Measurements from ENCODE around the gene SELE. TPM values are rescaled to one million over a fixed set of nuclear protein-coding genes. Genes with fewer than 3 reads are reported as not detected.

Gene SELE
- total RNA-seq, 4 donors from 2014 or later: 0.06 to 15.7 (median 1.5) TPM

- Histone ChIP-seq H3K4me3 (no peak overlapping the region), H3K9me3 (no peaks in the 10 kb centered on the region), H3K27me3 (peaks cover 0 to 3% (median 0%) of the 10 kb centered on the region in 4 donors), H3K36me3 (no peaks in the 10 kb centered on the region), H3K4me1 (no peaks in the 10 kb centered on the region), H3K27ac (replicated peaks in 1 of 4) (no peak overlapping the region)
- TF ChIP-seq CTCF (IDR thresholded peaks at IDR 0.05) (no peak), POLR2AphosphoS5 (IDR thresholded peaks at IDR 0.05) (no peak), EP300 (IDR thresholded peaks at IDR 0.05) (no peak), POLR2A (IDR thresholded peaks at IDR 0.05; ENCODE audit: low read depth) (no peak)
- DNase-seq (ENCODE audit: extremely low spot score): no peak
- intact Hi-C loops (cut with DNase I): no loop called here
Observed at GRCh38 chr1:169729991-169730390, 3.9 kb downstream of the SELE start.

GRCh38 chr1:169727307-169727706, 6.6 kb downstream of the SELE start:
- Histone ChIP-seq H3K36me3 (no peaks in the 10 kb centered on the region), H3K4me1 (no peaks in the 10 kb centered on the region), H3K27me3 (peaks cover 0 to 3% (median 0%) of the 10 kb centered on the region in 4 donors), H3K27ac (replicated peaks in 1 of 4) (no peak overlapping the region), H3K9me3 (no peaks in the 10 kb centered on the region), H3K4me3 (no peak overlapping the region)
- no peak for DNase-seq (ENCODE audit: extremely low spot score)
- 77% methylated on average over 6 of the region's 6 CpGs for WGBS
- TF ChIP-seq EP300 (IDR thresholded peaks at IDR 0.05): no peak
- intact Hi-C loops (cut with DNase I): no loop called here

- Histone ChIP-seq H3K36me3 (no peaks in the 10 kb centered on the region), H3K4me1 (no peaks in the 10 kb centered on the region), H3K4me3 (no peak overlapping the region), H3K9me3 (no peaks in the 10 kb centered on the region), H3K27ac (replicated peaks in 1 of 4) (no peak overlapping the region), H3K27me3 (peaks cover 0 to 3% (median 0%) of the 10 kb centered on the region in 4 donors)
- intact Hi-C loops (cut with DNase I): no loop called here
- no peak for DNase-seq (ENCODE audit: extremely low spot score)
- TF ChIP-seq EP300 (IDR thresholded peaks at IDR 0.05): no peak
- no peak for TF ChIP-seq POLR2AphosphoS5 (IDR thresholded peaks at IDR 0.05)
- TF ChIP-seq POLR2A (IDR thresholded peaks at IDR 0.05; ENCODE audit: low read depth): no peak
- TF ChIP-seq CTCF (IDR thresholded peaks at IDR 0.05): no peak
- 80% methylated on average over 3 of the region's 3 CpGs for WGBS
Observed at GRCh38 chr1:169726851-169727250, 7.0 kb downstream of the SELE start.

DNA sequence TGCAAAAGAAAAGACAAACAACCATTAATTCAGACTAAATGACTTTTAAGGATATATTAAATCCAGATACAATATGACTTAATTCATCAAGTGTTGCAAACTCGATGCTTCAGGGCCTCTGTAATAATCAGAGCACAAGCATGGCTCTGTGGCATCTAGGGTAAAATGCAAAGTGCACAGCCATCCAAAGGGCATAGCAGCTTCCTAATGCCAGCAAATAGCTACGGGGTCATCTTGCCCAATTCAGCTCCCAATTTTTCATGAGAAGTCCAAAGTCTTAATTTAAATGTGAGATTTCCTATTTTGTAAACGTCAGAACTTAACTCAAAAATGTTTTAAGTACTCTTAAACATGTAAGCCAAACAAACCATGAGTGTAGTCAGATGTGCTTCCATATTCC, 7.9 kb downstream of the SELE start:
- intact Hi-C loops (cut with DNase I): no loop called here
- H3K4me3 ChIP-seq: no peak overlapping the region
- H3K9me3 ChIP-seq: no peaks in the 10 kb centered on the region
- no peak for DNase-seq (ENCODE audit: extremely low spot score)
- no peak overlapping the region for H3K27ac ChIP-seq (replicated peaks in 1 of 4)
- peaks cover 0 to 3% (median 0%) of the 10 kb centered on the region in 4 donors for H3K27me3 ChIP-seq
- H3K4me1 ChIP-seq: no peaks in the 10 kb centered on the region
- 69% methylated on average over 3 of the region's 3 CpGs for WGBS
- TF ChIP-seq POLR2AphosphoS5 (IDR thresholded peaks at IDR 0.05) (no peak), CTCF (IDR thresholded peaks at IDR 0.05) (no peak), EP300 (IDR thresholded peaks at IDR 0.05) (no peak), POLR2A (IDR thresholded peaks at IDR 0.05; ENCODE audit: low read depth) (no peak)
- no peaks in the 10 kb centered on the region for H3K36me3 ChIP-seq

- peaks cover 0 to 3% (median 0%) of the 10 kb centered on the region in 4 donors for H3K27me3 ChIP-seq
- no peaks in the 10 kb centered on the region for H3K9me3 ChIP-seq
- 44% methylated on average over 4 of the region's 4 CpGs for WGBS
- no peak overlapping the region for H3K27ac ChIP-seq (replicated peaks in 1 of 4)
- H3K36me3 ChIP-seq: no peaks in the 10 kb centered on the region
- H3K4me3 ChIP-seq: no peak overlapping the region
- no peak for DNase-seq (ENCODE audit: extremely low spot score)
- intact Hi-C loops (cut with DNase I): no loop called here
- no peak for TF ChIP-seq POLR2A (IDR thresholded peaks at IDR 0.05; ENCODE audit: low read depth)
- TF ChIP-seq EP300 (IDR thresholded peaks at IDR 0.05): no peak
- TF ChIP-seq CTCF (IDR thresholded peaks at IDR 0.05): no peak
- no peak for TF ChIP-seq POLR2AphosphoS5 (IDR thresholded peaks at IDR 0.05)
- no peaks in the 10 kb centered on the region for H3K4me1 ChIP-seq
Observed at GRCh38 chr1:169724168-169724567, 9.7 kb downstream of the SELE start.

Measured in esophagus muscularis mucosa (tissue), 4 donors.